Peyer's patch (tissue), 4 donors: ENCODE measurements around the gene ZNF541. TPM values are rescaled to one million over a fixed set of nuclear protein-coding genes. Genes with fewer than 3 reads are reported as not detected.
"Not testable (repeated sequence)": the region's sequence is repeated elsewhere in the genome, so short reads cannot be mapped to it uniquely, and the experiment has no call there.

Experiments
- DNase-seq, 3 donors: peaks; one replicate each; pipeline ENCODE4 v3.0.0-alpha.2; 2017 to 2019
- H3K27ac ChIP-seq, 4 donors: fragments of 200-600 bp; sonication (generic); one replicate each; pipeline ENCODE4 v1.5.1; 2016 to 2019
- H3K27me3 ChIP-seq, 2 donors: fragments of 200-600 bp; sonication (generic); one replicate each; pipeline ENCODE4 v1.5.1; 2019
- H3K36me3 ChIP-seq, 3 donors: fragments of 200-600 bp; sonication (generic); one replicate each; pipeline ENCODE4 v1.5.1; 2016 to 2019
- H3K4me1 ChIP-seq, 4 donors: fragments of 200-600 bp; sonication (generic); one replicate each; pipeline ENCODE4 v1.5.1; 2016 to 2019
- H3K4me3 ChIP-seq, 4 donors: fragments of 200-600 bp; sonication (generic); 1 replicate in 3 of 4; 2 replicates in 1 of 4; pipeline ENCODE4 v1.5.1; 2016 to 2019; ENCODE audit warnings: mild to moderate bottlenecking in 1 of 4
- H3K9me3 ChIP-seq, 4 donors: fragments of 200-600 bp; sonication (generic); one replicate each; pipeline ENCODE4 v1.5.1; 2016 to 2019; ENCODE audit warnings: mild to moderate bottlenecking in 1 of 4
- POLR2A ChIP-seq, 2 donors: fragments of 450-650 bp; IDR thresholded peaks; one replicate each; pipeline ENCODE4 v1.5.1; 2017; ENCODE audit warnings: antibody characterized with exemption in 2 of 2, mild to moderate bottlenecking in 2 of 2, moderate library complexity in 2 of 2
- total RNA-seq, 4 donors: library from RNA; depleted of rRNA; stranded (reverse); fragments of >200 nt; gene quantifications; one replicate each; pipeline ENCODE4 v1.1.0, GENCODE V29; 2016
- TF ChIP-seq, protein P1 (sequence below), 6 experiments: fragments of 450-650 bp in 4 of 6; fragments of 200-600 bp in 2 of 6; sonication (generic) in 1 of 6; IDR thresholded peaks; one replicate each; pipeline ENCODE4 v1.5.1; 2017 to 2019; ENCODE audit warnings: antibody characterized with exemption in 6 of 6, mild to moderate bottlenecking in 3 of 6, moderate library complexity in 1 of 6

The ZNF541 gene
- total RNA-seq, 4 donors from 2014 or later, result not detected

DNA sequence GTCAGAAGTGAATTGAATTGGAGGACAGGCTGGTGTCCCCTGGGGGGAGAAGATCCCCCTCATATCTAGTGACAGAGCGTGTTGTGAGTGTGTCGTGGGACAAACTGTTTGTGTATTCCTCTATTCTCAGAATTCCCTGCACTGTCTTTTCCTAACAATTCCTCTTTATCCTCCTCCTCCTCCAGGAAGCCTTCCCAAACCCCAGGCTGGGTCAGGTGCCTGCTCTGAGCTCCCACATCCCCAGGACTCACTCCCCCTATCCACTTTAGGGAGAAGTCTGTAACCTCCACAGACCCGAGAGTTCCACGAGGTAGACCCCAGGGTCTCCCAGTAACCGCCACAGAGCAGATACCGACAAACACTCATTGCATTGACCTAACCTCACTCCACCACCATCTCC, 20.9 kb upstream of the ZNF541 start:
- TF ChIP-seq, protein P1, sequence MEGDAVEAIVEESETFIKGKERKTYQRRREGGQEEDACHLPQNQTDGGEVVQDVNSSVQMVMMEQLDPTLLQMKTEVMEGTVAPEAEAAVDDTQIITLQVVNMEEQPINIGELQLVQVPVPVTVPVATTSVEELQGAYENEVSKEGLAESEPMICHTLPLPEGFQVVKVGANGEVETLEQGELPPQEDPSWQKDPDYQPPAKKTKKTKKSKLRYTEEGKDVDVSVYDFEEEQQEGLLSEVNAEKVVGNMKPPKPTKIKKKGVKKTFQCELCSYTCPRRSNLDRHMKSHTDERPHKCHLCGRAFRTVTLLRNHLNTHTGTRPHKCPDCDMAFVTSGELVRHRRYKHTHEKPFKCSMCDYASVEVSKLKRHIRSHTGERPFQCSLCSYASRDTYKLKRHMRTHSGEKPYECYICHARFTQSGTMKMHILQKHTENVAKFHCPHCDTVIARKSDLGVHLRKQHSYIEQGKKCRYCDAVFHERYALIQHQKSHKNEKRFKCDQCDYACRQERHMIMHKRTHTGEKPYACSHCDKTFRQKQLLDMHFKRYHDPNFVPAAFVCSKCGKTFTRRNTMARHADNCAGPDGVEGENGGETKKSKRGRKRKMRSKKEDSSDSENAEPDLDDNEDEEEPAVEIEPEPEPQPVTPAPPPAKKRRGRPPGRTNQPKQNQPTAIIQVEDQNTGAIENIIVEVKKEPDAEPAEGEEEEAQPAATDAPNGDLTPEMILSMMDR (IDR thresholded peaks at IDR 0.05), result no peak
- TF ChIP-seq POLR2A (IDR thresholded peaks at IDR 0.05), result no peak
- Histone ChIP-seq H3K4me3 (no peak overlapping the region), H3K27me3 (no peaks in the 10 kb centered on the region), H3K9me3 (no peaks in the 10 kb centered on the region), H3K4me1 (no peaks in the 10 kb centered on the region), H3K36me3 (no peaks in the 10 kb centered on the region), H3K27ac (no peak overlapping the region)
- no peak for DNase-seq

DNA sequence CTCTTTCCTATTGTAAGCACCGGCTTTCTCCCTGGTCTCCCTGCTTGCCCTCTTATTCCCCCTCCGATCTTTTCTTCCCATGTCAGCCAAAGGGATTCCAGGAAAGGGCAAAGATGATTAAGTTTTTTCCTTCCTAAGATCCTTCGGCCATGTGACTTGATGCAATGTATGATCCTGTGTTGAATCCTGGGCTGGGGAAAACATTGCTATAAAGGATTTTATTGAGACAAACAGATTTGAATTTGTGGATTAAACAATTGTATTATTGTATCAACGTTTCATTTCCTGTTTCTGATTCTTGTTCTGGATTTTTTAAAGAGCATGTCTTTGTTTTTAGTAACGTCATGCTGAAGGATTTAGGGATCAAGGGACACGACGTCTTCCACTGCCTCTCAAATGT, 16.9 kb upstream of the ZNF541 start:
- Histone ChIP-seq H3K36me3 (no peaks in the 10 kb centered on the region), H3K4me1 (no peaks in the 10 kb centered on the region), H3K27me3 (no peaks in the 10 kb centered on the region), H3K4me3 (no peak overlapping the region), H3K27ac (no peak overlapping the region), H3K9me3 (peaks cover 0 to 6% (median 2%) of the 10 kb centered on the region in 4 donors)
- no peak for DNase-seq
- TF ChIP-seq, protein P1 (IDR thresholded peaks at IDR 0.05), result no peak
- TF ChIP-seq POLR2A (IDR thresholded peaks at IDR 0.05), result no peak

DNA sequence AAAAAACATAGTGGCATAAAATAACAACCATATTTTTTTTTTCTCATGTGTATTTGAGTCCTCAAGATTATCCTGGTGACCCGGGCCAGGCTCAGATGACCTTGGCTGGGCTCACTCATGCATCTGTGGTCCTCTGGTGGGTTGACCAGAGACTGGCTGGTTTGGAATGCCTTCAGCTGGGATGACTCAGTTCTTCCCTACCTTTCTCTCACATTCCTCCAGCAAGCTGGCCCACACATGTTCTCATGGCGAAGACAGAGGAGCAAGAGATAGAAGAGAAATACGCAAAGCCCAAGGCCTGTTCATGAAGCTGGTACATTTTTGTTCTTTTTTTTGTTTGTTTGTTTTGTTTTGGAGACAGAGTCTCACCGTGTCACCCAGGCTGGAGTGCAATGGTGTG, 14.3 kb upstream of the ZNF541 start:
- no peaks in the 10 kb centered on the region for H3K4me1 ChIP-seq
- no peak overlapping the region for H3K27ac ChIP-seq
- H3K4me3 ChIP-seq, result no peak overlapping the region
- DNase-seq, result no peak
- TF ChIP-seq, protein P1 (IDR thresholded peaks at IDR 0.05), result no peak
- TF ChIP-seq POLR2A (IDR thresholded peaks at IDR 0.05), result no peak
- no peaks in the 10 kb centered on the region for H3K27me3 ChIP-seq
- H3K9me3 ChIP-seq, result peaks cover 0 to 6% (median 2%) of the 10 kb centered on the region in 4 donors
- H3K36me3 ChIP-seq, result no peaks in the 10 kb centered on the region

DNA sequence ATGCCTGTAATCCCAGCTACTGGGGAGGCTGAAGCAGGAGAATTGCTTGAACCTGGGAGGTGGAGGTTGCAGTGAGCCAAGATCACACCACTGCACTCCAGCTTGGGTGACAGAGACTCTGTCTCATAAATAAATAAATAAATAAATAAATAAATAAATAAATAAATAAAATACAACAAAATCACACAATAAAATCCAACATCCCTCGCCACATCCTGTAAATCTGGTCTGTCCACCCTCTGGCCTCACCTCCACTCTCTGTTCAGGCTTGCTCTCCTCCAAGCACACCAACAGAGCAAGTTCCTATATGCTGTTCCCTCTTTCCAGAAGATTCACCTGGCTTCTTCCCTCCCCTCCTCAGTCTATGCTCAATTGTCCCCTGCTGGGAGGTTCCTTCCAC, 10.2 kb upstream of the ZNF541 start:
- H3K9me3 ChIP-seq, DNase-seq, H3K4me3 ChIP-seq, H3K4me1 ChIP-seq, H3K36me3 ChIP-seq, H3K27me3 ChIP-seq, H3K27ac ChIP-seq: not testable (repeated sequence)

GRCh38 chr19:47582320-47582909, 9.5 kb upstream of the ZNF541 start:
- H3K27ac ChIP-seq, result no peak overlapping the region
- TF ChIP-seq, protein P1 (IDR thresholded peaks at IDR 0.05), result no peak
- no peak for TF ChIP-seq POLR2A (IDR thresholded peaks at IDR 0.05)

GRCh38 chr19:47581605-47582319, 8.8 kb upstream of the ZNF541 start:
- Histone ChIP-seq H3K9me3 (peaks cover 0 to 9% (median 2%) of the 10 kb centered on the region in 4 donors), H3K27me3 (no peaks in the 10 kb centered on the region), H3K36me3 (no peaks in the 10 kb centered on the region), H3K4me3 (no peak overlapping the region), H3K4me1 (peaks cover 0 to 10% (median 0%) of the 10 kb centered on the region in 4 donors), H3K27ac (no peak overlapping the region)
- DNase-seq, result no peak
- TF ChIP-seq, protein P1 (IDR thresholded peaks at IDR 0.05), result no peak
- no peak for TF ChIP-seq POLR2A (IDR thresholded peaks at IDR 0.05)

More at GRCh38 chr19:47582320-47582909, 9.5 kb upstream of the ZNF541 start:
- Histone ChIP-seq H3K27me3 (no peaks in the 10 kb centered on the region), H3K9me3 (peaks cover 0 to 9% (median 2%) of the 10 kb centered on the region in 4 donors), H3K4me1 (peaks cover 0 to 6% (median 0%) of the 10 kb centered on the region in 4 donors), H3K36me3 (no peaks in the 10 kb centered on the region), H3K4me3 (no peak overlapping the region)
- no peak for DNase-seq
